ENCODE measurements around the gene AMER2.
"Not testable (repeated sequence)": the region's sequence is repeated elsewhere in the genome, so short reads cannot be mapped to it uniquely, and the experiment has no call there.

AMER2 gene

DNA sequence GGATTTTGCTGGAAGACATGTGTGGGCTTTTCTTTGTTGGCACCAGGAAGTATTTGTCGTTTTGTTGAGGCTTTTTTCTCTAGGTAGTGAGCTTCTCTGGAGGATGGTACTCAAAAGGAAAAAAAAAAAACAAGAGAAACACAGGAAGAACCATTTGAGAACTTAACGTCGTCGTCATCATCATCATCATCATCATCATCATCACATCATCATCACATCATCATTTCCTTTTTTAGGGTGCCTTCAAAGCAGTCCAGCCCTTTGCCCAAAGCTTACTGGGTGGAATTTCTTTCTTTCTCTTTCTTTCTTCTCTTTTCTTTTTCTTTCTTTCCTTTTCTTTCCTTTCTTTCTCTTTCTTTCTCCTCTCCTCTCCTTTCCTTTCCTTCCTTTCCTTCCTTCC, 2.2 kb upstream of the AMER2 start:
- Mint-ChIP-seq H3K4me1 (peaks cover 19% of the 10 kb centered on the region), H3K9me3 (peaks cover 7% of the 10 kb centered on the region), H3K4me3 (no peak overlapping the region), H3K36me3 (no peaks in the 10 kb centered on the region), H3K27ac (no peak overlapping the region), H3K27me3 (peaks cover 98% of the 10 kb centered on the region)
- ATAC-seq, result no peak

DNA sequence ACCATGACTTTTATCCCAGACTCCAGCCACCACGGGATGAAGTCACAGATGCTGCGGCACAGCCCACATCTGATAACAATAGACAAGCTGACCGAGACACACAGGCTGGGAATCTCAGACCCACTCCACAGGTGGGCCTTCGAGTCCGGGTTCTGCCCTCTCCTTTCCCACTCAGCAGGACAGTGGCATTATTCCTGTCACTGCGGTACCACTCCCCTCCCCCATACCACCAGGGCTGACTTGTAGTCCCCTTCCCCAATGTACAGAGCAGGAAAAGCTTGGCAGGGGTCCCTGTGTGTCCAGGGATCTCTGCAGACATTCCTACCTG, 179 bp upstream of the AMER2 start:
- ATAC-seq, result no peak
- H3K36me3 Mint-ChIP-seq, result no peaks in the 10 kb centered on the region
- peaks cover 86% of the 10 kb centered on the region for H3K27me3 Mint-ChIP-seq
- H3K9me3 Mint-ChIP-seq, result no peaks in the 10 kb centered on the region
- H3K4me1 Mint-ChIP-seq, result peaks cover 13% of the 10 kb centered on the region
- H3K4me3 Mint-ChIP-seq, result peak overlapping the region; percentile 77
- no peak overlapping the region for H3K27ac Mint-ChIP-seq

DNA sequence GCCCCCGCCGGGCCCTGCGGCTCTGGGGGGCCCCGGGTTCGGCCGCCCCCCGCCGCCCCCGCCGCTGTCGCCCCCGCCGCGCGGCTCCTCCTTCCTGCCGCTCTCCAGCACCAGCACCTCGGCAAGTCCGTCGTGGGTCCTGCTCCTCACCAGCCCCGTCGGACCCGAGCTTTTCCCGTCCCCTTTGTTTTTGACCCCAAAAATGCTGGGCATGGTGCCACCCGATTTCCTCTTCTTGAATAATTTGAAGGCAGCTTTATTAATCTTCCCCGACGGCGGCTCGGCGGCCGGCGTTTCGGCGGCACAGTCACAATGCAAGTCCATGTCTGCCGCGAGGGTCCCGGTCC, 945 bp downstream of the AMER2 start:
- no peak for ATAC-seq
- H3K36me3 Mint-ChIP-seq, result no peaks in the 10 kb centered on the region
- H3K9me3 Mint-ChIP-seq, result no peaks in the 10 kb centered on the region
- H3K4me1 Mint-ChIP-seq, result peaks cover 13% of the 10 kb centered on the region
- peak overlapping the region; percentile 77 for H3K4me3 Mint-ChIP-seq
- peaks cover 75% of the 10 kb centered on the region for H3K27me3 Mint-ChIP-seq
- no peak overlapping the region for H3K27ac Mint-ChIP-seq

DNA sequence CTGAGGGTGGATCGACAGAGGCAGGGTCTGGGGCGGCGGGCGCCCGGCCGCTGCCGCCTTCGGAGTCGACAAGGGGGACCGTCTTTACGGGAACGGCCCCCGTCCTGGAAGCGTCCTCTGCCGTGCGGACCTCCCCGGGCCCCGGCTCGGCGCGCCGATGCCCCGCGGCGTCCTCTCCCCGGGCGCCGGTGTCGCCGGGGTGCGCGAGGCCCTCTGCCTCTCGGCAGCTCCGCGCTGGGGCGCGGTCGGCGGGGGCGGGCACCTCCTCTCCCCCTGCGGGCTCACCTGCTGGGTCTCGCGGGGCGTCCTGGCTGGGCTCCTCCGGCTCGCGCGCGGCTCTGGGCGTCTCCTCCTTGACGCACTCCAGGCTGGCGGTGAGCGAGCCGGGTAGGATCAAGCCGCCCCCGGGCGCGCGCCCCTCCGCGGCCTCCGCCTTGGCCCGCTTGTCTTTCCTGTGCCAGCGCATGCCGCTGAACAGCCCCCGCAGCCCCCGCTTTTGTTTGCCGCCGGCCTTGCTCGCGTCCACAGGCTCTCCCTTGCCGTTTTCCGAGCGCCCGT, 1.5 kb downstream of the AMER2 start:
- H3K36me3 Mint-ChIP-seq, result no peaks in the 10 kb centered on the region
- H3K9me3 Mint-ChIP-seq, result no peaks in the 10 kb centered on the region
- H3K27me3 Mint-ChIP-seq, result peaks cover 70% of the 10 kb centered on the region
- H3K4me1 Mint-ChIP-seq, result peaks cover 13% of the 10 kb centered on the region
- H3K27ac Mint-ChIP-seq, result no peak overlapping the region
- H3K4me3 Mint-ChIP-seq, result peak overlapping the region; percentile 77
- ATAC-seq, result peak; percentile 54

DNA sequence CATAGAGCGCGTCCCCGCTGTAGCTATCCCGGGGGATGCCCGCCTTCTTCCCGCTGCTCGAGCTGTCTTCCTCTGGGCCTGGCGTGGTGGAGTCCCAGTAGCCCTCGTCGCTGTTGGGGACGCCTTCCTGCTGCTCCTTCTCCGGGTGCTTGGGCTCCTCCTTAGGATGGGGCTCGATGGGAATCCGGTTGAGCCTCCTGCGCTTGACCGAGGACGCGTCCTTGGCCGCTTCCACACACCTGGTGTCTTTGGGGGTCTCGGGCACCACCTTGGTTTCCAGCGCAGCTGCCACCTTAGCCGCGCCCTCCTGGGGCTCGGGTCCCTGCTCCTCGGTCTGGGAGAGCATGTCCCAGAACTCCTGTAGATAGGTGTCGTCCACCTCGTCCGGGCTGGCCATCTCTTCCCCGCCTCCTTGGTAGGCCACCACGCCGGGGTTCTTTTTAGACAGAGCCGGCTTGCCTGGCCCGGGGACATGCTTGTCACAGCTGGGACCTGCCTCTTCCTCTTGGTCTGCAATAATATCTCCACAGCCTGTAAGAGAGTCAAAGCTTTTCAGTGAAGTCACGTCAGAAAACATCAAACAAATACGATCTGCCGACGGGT, 2.0 kb downstream of the AMER2 start:
- Mint-ChIP-seq H3K27me3 (peaks cover 64% of the 10 kb centered on the region), H3K27ac (no peak overlapping the region), H3K9me3 (no peaks in the 10 kb centered on the region), H3K4me1 (peaks cover 18% of the 10 kb centered on the region), H3K4me3 (peak overlapping the region; percentile 25), H3K36me3 (no peaks in the 10 kb centered on the region)
- ATAC-seq, result peak; percentile 16

DNA sequence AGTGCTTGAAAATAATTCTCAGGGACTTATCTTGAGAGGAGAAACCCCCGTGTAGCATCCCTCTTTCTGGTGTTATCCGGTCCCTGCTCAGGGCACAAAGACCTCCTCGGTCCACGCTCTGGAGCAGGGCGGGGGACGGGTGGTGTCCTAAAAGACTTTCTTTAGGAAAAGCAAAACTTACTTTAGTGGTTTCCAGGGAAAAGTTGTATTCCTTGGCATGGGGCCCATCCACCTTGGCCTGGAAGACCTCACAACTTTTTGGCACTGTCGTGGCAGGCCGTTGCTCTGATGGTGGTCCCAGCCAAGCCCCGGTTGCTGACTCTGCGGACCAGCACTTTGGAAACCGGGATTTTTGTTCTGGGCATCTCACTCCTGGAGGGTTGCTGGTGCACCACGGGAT, 2.7 kb downstream of the AMER2 start:
- H3K27me3 Mint-ChIP-seq, result peaks cover 57% of the 10 kb centered on the region
- no peak for ATAC-seq

DNA sequence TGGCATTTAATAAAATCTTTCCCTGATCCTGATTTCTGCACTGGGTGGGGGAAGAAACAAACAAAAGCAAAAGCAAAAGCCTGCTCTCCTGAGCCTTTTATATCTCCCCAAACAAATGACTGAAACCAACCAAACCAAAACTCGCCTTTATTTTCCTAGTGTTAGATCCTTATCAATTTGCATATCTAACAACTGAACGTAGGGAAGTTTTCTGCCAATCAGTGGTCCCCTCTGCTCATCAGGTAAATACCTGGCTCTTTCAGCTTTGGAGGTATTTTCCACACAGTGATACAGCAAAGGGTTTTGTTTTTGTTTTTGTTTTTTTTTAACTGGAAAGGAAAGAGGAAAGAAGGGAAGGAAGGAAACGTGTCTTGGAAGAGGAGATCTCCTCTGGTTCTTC, 3.3 kb downstream of the AMER2 start:
- peaks cover 18% of the 10 kb centered on the region for H3K4me1 Mint-ChIP-seq
- H3K36me3 Mint-ChIP-seq, result no peaks in the 10 kb centered on the region
- peaks cover 51% of the 10 kb centered on the region for H3K27me3 Mint-ChIP-seq
- no peak overlapping the region for H3K27ac Mint-ChIP-seq
- ATAC-seq, result no peak
- H3K9me3 Mint-ChIP-seq, result no peaks in the 10 kb centered on the region
- H3K4me3 Mint-ChIP-seq, result no peak overlapping the region

More for the DNA sequence above, 2.7 kb downstream of the AMER2 start:
- Mint-ChIP-seq H3K4me1 (peaks cover 18% of the 10 kb centered on the region), H3K36me3 (no peaks in the 10 kb centered on the region), H3K27ac (no peak overlapping the region), H3K4me3 (no peak overlapping the region), H3K9me3 (no peaks in the 10 kb centered on the region)

DNA sequence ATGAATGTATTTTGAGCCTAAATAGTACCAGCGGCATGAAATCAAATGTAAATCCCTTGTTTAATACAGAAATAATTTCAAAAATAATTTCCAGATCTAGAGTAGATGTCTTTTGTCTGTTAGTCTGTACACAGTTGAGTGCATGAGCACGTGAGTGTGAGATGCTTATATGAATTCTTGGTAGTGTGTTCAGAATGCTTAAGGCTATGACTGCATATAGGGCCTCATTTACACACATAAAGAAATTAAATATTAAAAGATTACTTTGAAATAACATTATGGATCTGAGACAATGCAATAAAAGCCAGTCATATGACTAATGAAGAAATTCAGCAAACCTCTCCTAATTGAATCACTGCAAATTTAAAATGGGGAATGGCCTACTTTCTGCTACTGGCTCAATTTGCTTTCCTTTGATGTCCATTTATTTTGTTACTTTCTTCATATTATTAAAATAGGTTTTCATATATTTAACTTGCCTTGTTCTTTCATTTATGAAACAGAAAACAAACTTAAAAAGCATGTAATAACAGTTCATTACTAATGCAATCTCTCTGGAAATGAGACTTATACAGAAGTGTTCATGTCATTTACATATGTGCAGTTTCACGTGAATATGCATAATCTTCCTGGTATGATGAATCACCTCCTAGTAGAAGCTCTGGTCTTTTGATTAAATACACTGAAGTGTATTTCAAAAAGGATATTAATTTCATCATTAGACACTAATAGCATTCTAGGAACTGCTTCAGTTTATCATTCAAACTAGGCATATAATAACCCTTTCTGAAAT, 4.5 kb downstream of the AMER2 start:
- H3K27me3 Mint-ChIP-seq, result peaks cover 39% of the 10 kb centered on the region
- no peak for ATAC-seq

DNA sequence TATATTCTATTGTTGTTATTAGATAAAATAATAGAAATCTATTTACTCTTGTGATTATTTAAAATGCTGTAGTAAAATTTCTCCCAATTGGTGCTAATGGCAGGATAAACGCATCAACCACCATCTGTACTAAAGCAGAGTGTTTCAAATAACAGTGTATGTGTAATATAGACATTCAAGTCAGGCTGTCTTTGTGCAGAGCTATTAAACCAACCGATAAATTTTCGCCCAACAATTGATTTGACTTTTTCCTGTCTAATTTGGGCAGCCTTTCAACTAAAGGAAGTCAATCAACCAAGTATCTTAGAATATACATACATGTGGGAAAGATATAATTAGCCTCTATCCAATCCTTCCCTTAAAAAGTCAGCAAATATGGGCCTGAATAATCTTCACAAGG, 5.8 kb downstream of the AMER2 start:
- H3K27me3 Mint-ChIP-seq, result peaks cover 27% of the 10 kb centered on the region
- H3K9me3 Mint-ChIP-seq, result no peaks in the 10 kb centered on the region
- ATAC-seq, result no peak
- no peak overlapping the region for H3K27ac Mint-ChIP-seq
- no peak overlapping the region for H3K4me3 Mint-ChIP-seq
- H3K4me1 Mint-ChIP-seq, result peaks cover 9% of the 10 kb centered on the region
- H3K36me3 Mint-ChIP-seq, result no peaks in the 10 kb centered on the region

More for the DNA sequence above, 4.5 kb downstream of the AMER2 start:
- Mint-ChIP-seq H3K9me3 (no peaks in the 10 kb centered on the region), H3K4me3 (no peak overlapping the region), H3K4me1 (peaks cover 18% of the 10 kb centered on the region), H3K27ac (no peak overlapping the region), H3K36me3 (no peaks in the 10 kb centered on the region)

DNA sequence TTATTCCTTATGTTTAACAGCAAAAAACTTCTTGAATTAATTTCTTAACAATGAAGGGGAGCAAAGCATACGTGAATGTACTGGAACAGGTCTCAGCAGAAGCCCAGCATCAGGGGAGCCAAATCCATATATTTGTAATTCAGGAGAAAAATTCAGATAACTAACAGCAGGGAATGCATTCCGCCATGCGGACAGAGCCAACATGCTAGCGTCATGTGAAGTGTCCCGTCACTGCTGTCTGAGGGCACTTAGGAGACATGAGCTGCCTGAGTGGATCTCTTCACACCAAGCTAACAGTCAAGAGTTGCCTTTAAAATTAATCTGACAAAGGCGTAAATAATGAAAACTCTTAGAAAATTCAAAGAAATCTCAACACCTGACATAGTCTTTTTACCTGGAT, 6.4 kb downstream of the AMER2 start:
- Mint-ChIP-seq H3K36me3 (no peaks in the 10 kb centered on the region), H3K27me3 (peaks cover 20% of the 10 kb centered on the region), H3K4me1 (peaks cover 5% of the 10 kb centered on the region), H3K4me3 (no peak overlapping the region), H3K27ac (no peak overlapping the region), H3K9me3 (no peaks in the 10 kb centered on the region)
- no peak for ATAC-seq

DNA sequence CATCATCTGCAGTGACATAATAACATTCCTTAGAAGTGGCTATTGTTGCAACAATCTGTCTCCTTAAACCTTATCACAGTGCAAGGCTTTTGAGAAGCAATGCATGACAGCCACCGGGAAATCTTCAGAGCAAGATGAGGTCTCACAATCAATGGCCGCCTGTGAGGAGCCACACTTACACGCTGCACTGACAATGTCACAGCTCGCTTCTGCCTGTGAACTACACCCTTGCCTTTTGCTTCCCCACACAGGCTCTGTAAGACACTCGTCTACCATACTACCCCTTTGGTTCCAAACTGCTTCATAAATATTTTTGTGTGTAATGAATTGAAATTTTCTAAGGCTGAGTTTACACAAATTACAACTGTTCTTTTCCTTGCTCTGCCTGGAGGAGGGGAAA, 6.9 kb downstream of the AMER2 start:
- not testable (repeated sequence) for ATAC-seq, H3K9me3 Mint-ChIP-seq, H3K4me3 Mint-ChIP-seq, H3K27ac Mint-ChIP-seq, H3K4me1 Mint-ChIP-seq, H3K36me3 Mint-ChIP-seq
- H3K27me3 Mint-ChIP-seq, result peaks cover 15% of the 10 kb centered on the region

DNA sequence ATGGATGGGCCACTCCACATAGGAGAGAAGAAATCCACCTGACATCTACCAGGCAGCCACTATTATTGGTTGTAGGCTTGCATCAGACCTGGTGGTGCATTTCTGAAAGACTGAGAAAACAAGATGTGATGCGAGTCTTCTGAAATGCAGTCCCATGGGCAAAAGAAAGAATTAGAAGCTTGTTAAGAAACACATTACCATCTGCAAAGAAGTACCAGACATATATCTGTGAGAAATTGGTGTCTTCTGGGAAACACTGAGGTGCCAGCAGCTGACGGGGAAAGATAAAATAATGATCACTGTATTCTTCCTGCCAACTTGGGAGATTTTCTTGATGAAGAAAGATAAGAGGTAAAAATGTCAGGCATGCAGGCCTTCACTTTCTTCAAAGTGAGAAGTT, 14.4 kb downstream of the AMER2 start:
- Mint-ChIP-seq H3K27ac (no peak overlapping the region), H3K27me3 (peaks cover 18% of the 10 kb centered on the region), H3K36me3 (no peaks in the 10 kb centered on the region), H3K4me1 (no peaks in the 10 kb centered on the region), H3K9me3 (no peaks in the 10 kb centered on the region), H3K4me3 (no peak overlapping the region)
- ATAC-seq, result no peak

DNA sequence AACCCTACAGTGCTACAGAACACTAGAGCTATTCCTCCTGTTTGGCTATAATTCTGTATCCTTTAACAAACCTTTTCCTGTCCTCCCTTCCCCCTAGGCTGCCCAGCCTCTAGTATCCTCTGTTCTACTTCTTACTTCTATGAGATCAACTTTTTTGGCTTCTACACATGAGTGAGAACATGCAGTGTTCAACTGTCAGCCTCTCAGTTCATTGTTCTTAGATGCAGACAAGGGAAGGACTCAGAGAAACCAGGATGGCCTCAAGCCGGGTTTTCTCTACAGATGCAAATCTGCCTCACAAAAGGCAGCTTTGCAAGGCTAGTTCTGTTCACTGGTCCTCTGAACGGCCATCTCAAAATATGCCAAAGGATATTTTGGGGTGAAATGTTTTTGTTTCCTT, 18.4 kb downstream of the AMER2 start:
- ATAC-seq, result no peak
- Mint-ChIP-seq H3K4me3 (no peak overlapping the region), H3K27ac (no peak overlapping the region), H3K4me1 (no peaks in the 10 kb centered on the region), H3K9me3 (no peaks in the 10 kb centered on the region), H3K27me3 (peaks cover 44% of the 10 kb centered on the region), H3K36me3 (no peaks in the 10 kb centered on the region)

DNA sequence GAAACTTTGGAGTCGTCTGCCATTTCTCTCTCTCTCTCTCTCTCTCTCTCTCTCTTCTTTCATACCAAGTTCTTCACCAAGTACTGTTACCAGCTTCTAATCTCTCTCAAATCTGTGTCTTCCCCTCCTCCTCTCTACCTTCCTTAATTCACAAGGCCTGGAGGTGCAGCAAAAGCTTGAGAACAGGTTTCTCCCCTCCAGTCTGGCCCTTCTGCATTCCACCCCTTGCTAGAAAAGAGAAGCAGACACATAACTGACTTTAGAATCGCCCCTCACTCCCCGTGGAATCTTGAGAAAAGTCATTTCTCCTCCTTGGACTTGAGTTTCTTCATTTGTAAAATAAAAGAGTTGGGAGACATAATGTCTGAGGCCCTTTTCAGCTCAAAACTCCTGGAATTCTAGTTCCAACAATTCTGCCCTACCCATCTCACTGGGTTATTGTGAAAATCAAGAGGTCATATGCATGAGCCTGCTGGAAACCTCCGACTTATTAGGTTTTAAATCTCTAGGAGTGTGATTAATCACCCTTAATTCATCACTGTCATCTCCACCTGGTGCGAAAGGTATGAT, 20.4 kb downstream of the AMER2 start:
- peaks cover 44% of the 10 kb centered on the region for H3K27me3 Mint-ChIP-seq
- H3K4me1 Mint-ChIP-seq, result peaks cover 5% of the 10 kb centered on the region
- H3K9me3 Mint-ChIP-seq, result no peaks in the 10 kb centered on the region
- H3K36me3 Mint-ChIP-seq, result no peaks in the 10 kb centered on the region
- H3K27ac Mint-ChIP-seq, result no peak overlapping the region
- no peak overlapping the region for H3K4me3 Mint-ChIP-seq
- no peak for ATAC-seq

DNA sequence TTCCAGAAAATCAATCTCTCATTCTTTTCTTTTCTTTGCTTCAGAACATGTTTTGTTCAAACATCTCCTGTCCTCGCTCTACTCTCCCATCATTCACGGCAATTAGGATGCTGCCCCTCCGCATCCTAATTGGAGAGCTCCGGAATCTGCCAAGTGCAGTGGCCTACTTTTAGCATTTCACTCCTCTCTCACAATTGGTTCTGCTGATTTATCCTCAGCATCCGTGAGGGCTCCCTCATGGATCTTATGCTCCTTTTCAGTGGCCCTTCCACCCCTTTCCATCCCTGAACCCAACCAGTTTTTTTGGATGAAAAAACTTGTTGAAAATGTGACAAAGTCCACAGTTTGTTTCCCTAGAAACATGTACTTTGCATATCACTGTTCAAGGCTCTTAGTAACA, 22.4 kb downstream of the AMER2 start:
- Mint-ChIP-seq H3K4me1 (peaks cover 5% of the 10 kb centered on the region), H3K4me3 (no peak overlapping the region), H3K27ac (no peak overlapping the region), H3K36me3 (no peaks in the 10 kb centered on the region), H3K9me3 (no peaks in the 10 kb centered on the region), H3K27me3 (peaks cover 34% of the 10 kb centered on the region)
- ATAC-seq, result no peak

DNA sequence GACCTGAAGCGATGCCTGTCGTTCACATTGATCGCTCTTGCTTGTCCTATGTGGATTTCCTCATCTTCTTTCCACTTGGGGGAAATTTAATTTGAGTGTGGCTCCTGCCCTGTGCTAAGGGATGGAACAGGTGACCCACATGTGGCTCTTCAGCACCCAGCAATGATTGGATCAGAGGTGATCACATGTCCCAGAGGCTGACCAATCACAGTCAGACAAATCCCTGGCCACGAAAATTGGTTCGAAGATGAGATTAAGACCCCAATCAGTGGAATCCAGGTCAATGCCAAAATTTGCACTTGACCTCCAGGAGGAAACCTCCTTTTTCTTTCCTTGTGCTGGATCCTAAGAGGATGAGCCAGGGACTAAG, 23.7 kb downstream of the AMER2 start:
- H3K4me1 Mint-ChIP-seq, result peaks cover 5% of the 10 kb centered on the region
- H3K36me3 Mint-ChIP-seq, result no peaks in the 10 kb centered on the region
- H3K27me3 Mint-ChIP-seq, result peaks cover 43% of the 10 kb centered on the region
- H3K9me3 Mint-ChIP-seq, result no peaks in the 10 kb centered on the region
- no peak for ATAC-seq
- no peak overlapping the region for H3K27ac Mint-ChIP-seq
- no peak overlapping the region for H3K4me3 Mint-ChIP-seq

Measured in stimulated activated memory B cell treated with anti-CD40 and anti-IgM and Interleukin-4, amounts not matched to agents 10 μg/mL and 1 μg/mL and 100 μg/mL, for 72 hours (primary cell).